Osteoblast (primary cell): Measurements from ENCODE around the gene CCNY. TPM values are rescaled to one million over a fixed set of nuclear protein-coding genes. Genes with fewer than 3 reads are reported as not detected.

Experiments used
- DNase-seq: peaks from one replicate; pipeline ENCODE4 v3.0.0; 2011; ENCODE audit warnings: low spot score, mixed read lengths; ENCODE audit not compliant: insufficient read length; ENCODE audit errors: missing footprints
- H2AFZ ChIP-seq: 2 replicates; pipeline ENCODE4 v1.6.0; 2011; ENCODE audit warnings: mild to moderate bottlenecking, low read length
- H3K27ac ChIP-seq: 2 replicates; pipeline ENCODE4 v1.5.1; 2011; ENCODE audit warnings: mild to moderate bottlenecking, low read depth, low read length, moderate library complexity
- H3K27me3 ChIP-seq: 2 replicates; pipeline ENCODE4 v1.6.0; 2012; ENCODE audit warnings: mild to moderate bottlenecking, control low read depth, inconsistent platforms, low read length, moderate library complexity; ENCODE audit not compliant: insufficient read depth
- H3K36me3 ChIP-seq: 2 replicates; pipeline ENCODE4 v1.5.1; 2011; ENCODE audit warnings: mild to moderate bottlenecking, low read length, control low read depth, moderate library complexity; ENCODE audit not compliant: insufficient read depth
- H3K4me1 ChIP-seq: 2 replicates; pipeline ENCODE4 v1.5.1; 2011; ENCODE audit warnings: mild to moderate bottlenecking, low read length, control low read depth, moderate library complexity; ENCODE audit not compliant: insufficient read depth
- H3K4me2 ChIP-seq: 2 replicates; pipeline ENCODE4 v1.6.0; 2011; ENCODE audit warnings: mild to moderate bottlenecking, low read length; ENCODE audit not compliant: insufficient read depth
- H3K4me3 ChIP-seq: fragments of 200-600 bp; sonication (generic); 3 replicates; pipeline ENCODE4 v1.5.1; 2012; ENCODE audit warnings: mild to moderate bottlenecking, low read length, inconsistent platforms; ENCODE audit not compliant: insufficient read depth
- H3K79me2 ChIP-seq: 2 replicates; pipeline ENCODE4 v1.6.0; 2012; ENCODE audit warnings: mild to moderate bottlenecking, low read length, control low read depth, inconsistent platforms; ENCODE audit not compliant: insufficient read depth
- H3K9me3 ChIP-seq: 2 replicates; pipeline ENCODE4 v1.5.1; 2011; ENCODE audit warnings: low read depth, low read length, control low read depth
- H4K20me1 ChIP-seq: 2 replicates; pipeline ENCODE4 v1.6.0; 2012; ENCODE audit warnings: mild to moderate bottlenecking, low read length, control low read depth; ENCODE audit not compliant: insufficient read depth
- total RNA-seq: library from RNA; depleted of rRNA; stranded (reverse); fragments of >200 nt; gene quantifications from 2 replicates; pipeline ENCODE4 v1.2.3, GENCODE V29; 2012
- TF ChIP-seq, protein P1 (sequence below): IDR thresholded peaks from 2 replicates; pipeline ENCODE4 v1.5.1; 2011; ENCODE audit warnings: mild to moderate bottlenecking, low read depth, low read length, moderate library complexity; ENCODE audit errors: extremely low read depth

The CCNY gene
- total RNA-seq, 1 donor: 53.2 TPM

GRCh38 chr10:35470248-35470924, 134.1 kb downstream of the CCNY start:
- TF ChIP-seq, protein P1, sequence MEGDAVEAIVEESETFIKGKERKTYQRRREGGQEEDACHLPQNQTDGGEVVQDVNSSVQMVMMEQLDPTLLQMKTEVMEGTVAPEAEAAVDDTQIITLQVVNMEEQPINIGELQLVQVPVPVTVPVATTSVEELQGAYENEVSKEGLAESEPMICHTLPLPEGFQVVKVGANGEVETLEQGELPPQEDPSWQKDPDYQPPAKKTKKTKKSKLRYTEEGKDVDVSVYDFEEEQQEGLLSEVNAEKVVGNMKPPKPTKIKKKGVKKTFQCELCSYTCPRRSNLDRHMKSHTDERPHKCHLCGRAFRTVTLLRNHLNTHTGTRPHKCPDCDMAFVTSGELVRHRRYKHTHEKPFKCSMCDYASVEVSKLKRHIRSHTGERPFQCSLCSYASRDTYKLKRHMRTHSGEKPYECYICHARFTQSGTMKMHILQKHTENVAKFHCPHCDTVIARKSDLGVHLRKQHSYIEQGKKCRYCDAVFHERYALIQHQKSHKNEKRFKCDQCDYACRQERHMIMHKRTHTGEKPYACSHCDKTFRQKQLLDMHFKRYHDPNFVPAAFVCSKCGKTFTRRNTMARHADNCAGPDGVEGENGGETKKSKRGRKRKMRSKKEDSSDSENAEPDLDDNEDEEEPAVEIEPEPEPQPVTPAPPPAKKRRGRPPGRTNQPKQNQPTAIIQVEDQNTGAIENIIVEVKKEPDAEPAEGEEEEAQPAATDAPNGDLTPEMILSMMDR: no peak

DNA sequence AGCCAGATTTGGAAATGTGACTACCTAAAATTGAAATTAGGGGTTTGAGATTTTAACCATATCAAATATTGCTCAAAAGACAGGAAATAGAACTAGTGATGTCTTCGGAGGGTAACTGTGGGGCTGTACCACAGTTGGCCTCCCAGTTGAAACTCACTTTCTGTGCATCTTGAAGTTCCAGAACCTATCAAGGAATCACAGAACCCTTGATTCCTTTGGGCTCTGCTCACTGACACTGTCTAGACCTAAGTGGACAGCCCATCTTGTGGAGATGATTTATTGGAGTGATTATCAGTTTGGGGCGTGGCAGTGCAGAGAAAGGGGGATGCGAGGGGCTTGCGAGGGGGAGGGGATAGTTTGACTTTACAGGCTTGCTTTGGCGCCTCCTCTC, 134.6 kb downstream of the CCNY start:
- DNase-seq: no peak
- Histone ChIP-seq H3K4me1 (no peaks in the 10 kb centered on the region), H3K9me3 (no peaks in the 10 kb centered on the region), H3K4me3 (no peak overlapping the region), H4K20me1 (peaks cover 61% of the 10 kb centered on the region), H3K27ac (no peak overlapping the region), H3K27me3 (no peaks in the 10 kb centered on the region), H2AFZ (no peak overlapping the region), H3K79me2 (peaks cover 75% of the 10 kb centered on the region), H3K4me2 (no peak overlapping the region), H3K36me3 (no peaks in the 10 kb centered on the region)
- TF ChIP-seq, protein P1: no peak

More at GRCh38 chr10:35470248-35470924, 134.1 kb downstream of the CCNY start:
- peaks cover 80% of the 10 kb centered on the region for H3K79me2 ChIP-seq
- H3K9me3 ChIP-seq: no peaks in the 10 kb centered on the region
- no peaks in the 10 kb centered on the region for H3K27me3 ChIP-seq
- H3K27ac ChIP-seq: no peak overlapping the region
- no peaks in the 10 kb centered on the region for H3K36me3 ChIP-seq
- no peak overlapping the region for H2AFZ ChIP-seq
- no peak for DNase-seq
- no peaks in the 10 kb centered on the region for H3K4me1 ChIP-seq
- H4K20me1 ChIP-seq: peaks cover 65% of the 10 kb centered on the region
- no peak overlapping the region for H3K4me2 ChIP-seq
- H3K4me3 ChIP-seq: no peak overlapping the region

GRCh38 chr10:35471435-35471834, 135.1 kb downstream of the CCNY start:
- Histone ChIP-seq H3K36me3 (no peaks in the 10 kb centered on the region), H4K20me1 (peaks cover 56% of the 10 kb centered on the region), H3K4me2 (no peak overlapping the region), H2AFZ (no peak overlapping the region), H3K4me1 (no peaks in the 10 kb centered on the region), H3K27me3 (no peaks in the 10 kb centered on the region), H3K79me2 (peaks cover 70% of the 10 kb centered on the region), H3K27ac (no peak overlapping the region), H3K4me3 (no peak overlapping the region), H3K9me3 (no peaks in the 10 kb centered on the region)
- TF ChIP-seq, protein P1: no peak
- no peak for DNase-seq

DNA sequence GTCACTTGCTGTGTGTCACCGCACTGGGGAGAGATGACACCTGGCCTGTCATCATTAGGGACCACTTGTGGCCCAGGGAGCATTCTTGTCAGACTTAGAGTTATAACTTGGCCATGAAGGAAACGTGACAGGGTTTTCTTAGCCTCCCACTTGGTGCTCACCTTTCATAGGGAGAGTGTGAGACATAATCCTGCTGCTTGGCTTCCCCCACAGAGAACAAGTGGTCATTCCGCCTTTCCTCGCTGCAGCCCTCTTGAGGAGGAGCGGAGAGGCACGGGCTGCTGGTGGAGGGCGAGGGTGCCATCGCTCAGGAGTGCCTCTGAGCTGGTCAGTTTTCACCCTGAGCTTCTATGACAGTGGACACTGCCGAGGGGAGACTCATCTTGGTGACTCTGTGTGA, 143.8 kb downstream of the CCNY start:
- Histone ChIP-seq H3K36me3 (no peaks in the 10 kb centered on the region), H3K27me3 (no peaks in the 10 kb centered on the region), H2AFZ (no peak overlapping the region), H3K4me3 (no peak overlapping the region), H3K27ac (no peak overlapping the region), H3K79me2 (peaks cover 43% of the 10 kb centered on the region), H3K9me3 (no peaks in the 10 kb centered on the region), H3K4me1 (no peaks in the 10 kb centered on the region), H3K4me2 (no peak overlapping the region), H4K20me1 (peaks cover 8% of the 10 kb centered on the region)
- DNase-seq: no peak
- TF ChIP-seq, protein P1: no peak
